Upper lobe of left lung (tissue), 6 donors: Measurements from ENCODE around the gene ARID5B. TPM values are rescaled to one million over a fixed set of nuclear protein-coding genes. Genes with fewer than 3 reads are reported as not detected.

Experiments
- ATAC-seq, 2 donors: fragments of 200-7000 bp; cut with Tn5 transposase; one replicate each; pipeline ENCODE4 v1.9.1; 2022; ENCODE audit warnings: mild to moderate bottlenecking in 2 of 2, moderate library complexity in 2 of 2; ENCODE audit not compliant: low FRiP score in 2 of 2
- DNase-seq, 2 donors: peaks; one replicate each; pipeline ENCODE4 v3.0.0-alpha.2; 2019 to 2020
- H3K27ac ChIP-seq, 4 donors: fragments of 200-600 bp; sonication (generic); one replicate each; pipeline ENCODE4 v1.5.1; 2016 to 2019
- H3K27me3 ChIP-seq, 4 donors: fragments of 200-600 bp; sonication (generic); one replicate each; pipeline ENCODE4 v1.5.1; 2017 to 2019
- H3K36me3 ChIP-seq, 4 donors: fragments of 200-600 bp; sonication (generic); one replicate each; pipeline ENCODE4 v1.5.1; 2016 to 2019
- H3K4me1 ChIP-seq, 4 donors: fragments of 200-600 bp; sonication (generic); one replicate each; pipeline ENCODE4 v1.5.1; 2018 to 2019
- H3K4me3 ChIP-seq, 4 donors: fragments of 200-600 bp; sonication (generic); one replicate each; pipeline ENCODE4 v1.5.1; 2017 to 2019; ENCODE audit warnings: mild to moderate bottlenecking in 2 of 4, moderate library complexity in 1 of 4
- H3K9me3 ChIP-seq, 4 donors: fragments of 200-600 bp; sonication (generic); one replicate each; pipeline ENCODE4 v1.5.1; 2018 to 2019
- EP300 ChIP-seq, 4 donors: sonication (generic); formaldehyde crosslinking; IDR thresholded peaks; one replicate each; pipeline ENCODE4 v1.5.1; 2017; ENCODE audit warnings: antibody characterized with exemption in 4 of 4, control low read depth in 2 of 4
- POLR2A ChIP-seq, 4 donors: fragments of 450-650 bp; IDR thresholded peaks; one replicate each; pipeline ENCODE4 v1.5.1; 2016 to 2017; ENCODE audit warnings: antibody characterized with exemption in 4 of 4, mild to moderate bottlenecking in 2 of 4
- POLR2AphosphoS5 ChIP-seq, 2 donors: sonication (generic); formaldehyde crosslinking; IDR thresholded peaks; one replicate each; pipeline ENCODE4 v1.5.1; 2017; ENCODE audit warnings: antibody characterized with exemption in 2 of 2
- WGBS, 2 donors: methylation state at CpG; one replicate each; pipeline ENCODE4 v1.1.5; 2017 to 2018; 5-methylcytosine and 5-hydroxymethylcytosine counted together
- total RNA-seq, 6 donors: library from RNA; depleted of rRNA in 4 of 6; stranded (reverse); fragments of >200 nt in 4 of 6; gene quantifications; one replicate each; pipeline versions ENCODE4 v1.1.0 to v1.2.1, GENCODE V29; 2016 to 2021
- TF ChIP-seq, protein P1 (sequence below), 6 experiments: fragments of 450-650 bp in 4 of 6; fragments of 200-600 bp in 2 of 6; sonication (generic) in 2 of 6; IDR thresholded peaks; one replicate each; pipeline ENCODE4 v1.5.1; 2016 to 2019; ENCODE audit warnings: antibody characterized with exemption in 6 of 6
- donor health status: DM: no; HTN: no; CAD: no; lungs with moderate emphysema.
- donor health status: DM: no; HTN: yes; CAD: no; lungs with severe emphysema.

ARID5B gene
- total RNA-seq, 6 donors from 2014 or later = 20.2 to 51.3 (median 28.4) TPM

DNA sequence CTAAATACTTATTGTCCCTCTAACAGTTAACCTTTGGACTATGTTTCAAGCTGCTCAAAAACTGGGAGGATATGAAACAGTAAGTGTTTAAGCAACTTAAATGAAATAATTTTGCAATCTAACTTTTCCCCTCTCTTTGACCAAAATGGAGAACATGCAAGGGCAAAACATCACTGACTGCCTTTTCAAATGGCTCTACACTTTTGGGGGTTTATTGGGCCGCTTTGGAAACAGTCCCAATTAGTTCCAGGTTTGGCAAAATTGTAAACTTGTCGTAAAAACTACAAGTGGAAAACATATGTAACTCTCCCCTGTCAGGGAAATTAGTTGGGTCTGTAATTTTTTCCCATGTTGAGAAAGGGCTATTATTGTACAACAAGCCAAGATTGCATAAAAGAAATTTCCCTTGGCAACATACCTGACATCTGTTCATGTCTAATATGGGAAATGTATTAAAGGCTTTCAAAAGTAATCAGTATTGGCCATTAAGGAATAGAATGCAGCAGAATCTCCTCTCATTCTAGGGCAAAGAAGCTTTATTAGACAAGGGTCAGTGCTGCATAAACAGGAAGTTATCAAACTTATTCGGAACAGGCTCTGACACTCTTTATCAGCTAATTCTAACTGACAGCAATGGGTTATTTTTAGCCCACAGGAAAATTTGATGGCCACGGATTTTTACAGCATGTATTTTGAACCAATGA, 157.9 kb downstream of the ARID5B start:
- 34 to 36% methylated on average over 4 of the region's 4 CpGs for WGBS, 2 donors
- DNase-seq = no peak
- TF ChIP-seq, protein P1, sequence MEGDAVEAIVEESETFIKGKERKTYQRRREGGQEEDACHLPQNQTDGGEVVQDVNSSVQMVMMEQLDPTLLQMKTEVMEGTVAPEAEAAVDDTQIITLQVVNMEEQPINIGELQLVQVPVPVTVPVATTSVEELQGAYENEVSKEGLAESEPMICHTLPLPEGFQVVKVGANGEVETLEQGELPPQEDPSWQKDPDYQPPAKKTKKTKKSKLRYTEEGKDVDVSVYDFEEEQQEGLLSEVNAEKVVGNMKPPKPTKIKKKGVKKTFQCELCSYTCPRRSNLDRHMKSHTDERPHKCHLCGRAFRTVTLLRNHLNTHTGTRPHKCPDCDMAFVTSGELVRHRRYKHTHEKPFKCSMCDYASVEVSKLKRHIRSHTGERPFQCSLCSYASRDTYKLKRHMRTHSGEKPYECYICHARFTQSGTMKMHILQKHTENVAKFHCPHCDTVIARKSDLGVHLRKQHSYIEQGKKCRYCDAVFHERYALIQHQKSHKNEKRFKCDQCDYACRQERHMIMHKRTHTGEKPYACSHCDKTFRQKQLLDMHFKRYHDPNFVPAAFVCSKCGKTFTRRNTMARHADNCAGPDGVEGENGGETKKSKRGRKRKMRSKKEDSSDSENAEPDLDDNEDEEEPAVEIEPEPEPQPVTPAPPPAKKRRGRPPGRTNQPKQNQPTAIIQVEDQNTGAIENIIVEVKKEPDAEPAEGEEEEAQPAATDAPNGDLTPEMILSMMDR (IDR thresholded peaks at IDR 0.05) = no peak
- TF ChIP-seq EP300 (IDR thresholded peaks at IDR 0.05) = peak in 1 of 4 donors; percentile 5
- ATAC-seq = no peak
- H3K4me3 ChIP-seq = no peak overlapping the region
- H3K27me3 ChIP-seq = no peaks in the 10 kb centered on the region
- H3K36me3 ChIP-seq = peaks cover 0 to 26% (median 6%) of the 10 kb centered on the region in 4 donors
- no peaks in the 10 kb centered on the region for H3K9me3 ChIP-seq
- H3K4me1 ChIP-seq = peaks cover 36 to 63% (median 41%) of the 10 kb centered on the region in 4 donors
- peak overlapping the region; percentile 47 to 71 (median 52) for H3K27ac ChIP-seq

DNA sequence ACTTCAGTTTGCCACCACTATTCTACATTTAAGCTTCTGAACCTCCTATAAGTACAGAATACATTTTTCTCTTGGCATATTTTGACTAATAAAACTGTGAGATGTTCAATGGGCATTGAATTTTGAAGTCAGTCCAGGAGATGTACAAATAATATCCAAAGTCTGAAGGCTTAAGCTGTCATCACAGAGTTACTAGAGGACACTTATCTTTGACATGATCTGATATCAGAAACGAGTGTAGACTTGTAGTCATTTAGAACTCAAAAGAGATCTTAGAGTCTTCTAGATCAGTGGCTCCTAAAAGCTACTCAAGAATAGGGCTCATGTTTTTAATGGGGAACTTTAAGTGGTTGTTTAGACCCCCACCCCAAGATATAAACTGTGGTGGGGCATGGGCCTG, 160.5 kb downstream of the ARID5B start:
- DNase-seq (no peak), ATAC-seq (no peak)
- H3K4me3 ChIP-seq = no peak overlapping the region
- H3K27me3 ChIP-seq = no peaks in the 10 kb centered on the region
- no peaks in the 10 kb centered on the region for H3K9me3 ChIP-seq
- peak overlapping the region in 1 of 4 donors; percentile 30 for H3K27ac ChIP-seq
- peaks cover 33 to 43% (median 33%) of the 10 kb centered on the region in 4 donors for H3K4me1 ChIP-seq
- 56 to 73% methylated on average over 1 of the region's 1 CpG for WGBS, 2 donors
- no peak for TF ChIP-seq POLR2AphosphoS5 (IDR thresholded peaks at IDR 0.05)
- H3K36me3 ChIP-seq = peaks cover 0 to 40% (median 6%) of the 10 kb centered on the region in 4 donors

DNA sequence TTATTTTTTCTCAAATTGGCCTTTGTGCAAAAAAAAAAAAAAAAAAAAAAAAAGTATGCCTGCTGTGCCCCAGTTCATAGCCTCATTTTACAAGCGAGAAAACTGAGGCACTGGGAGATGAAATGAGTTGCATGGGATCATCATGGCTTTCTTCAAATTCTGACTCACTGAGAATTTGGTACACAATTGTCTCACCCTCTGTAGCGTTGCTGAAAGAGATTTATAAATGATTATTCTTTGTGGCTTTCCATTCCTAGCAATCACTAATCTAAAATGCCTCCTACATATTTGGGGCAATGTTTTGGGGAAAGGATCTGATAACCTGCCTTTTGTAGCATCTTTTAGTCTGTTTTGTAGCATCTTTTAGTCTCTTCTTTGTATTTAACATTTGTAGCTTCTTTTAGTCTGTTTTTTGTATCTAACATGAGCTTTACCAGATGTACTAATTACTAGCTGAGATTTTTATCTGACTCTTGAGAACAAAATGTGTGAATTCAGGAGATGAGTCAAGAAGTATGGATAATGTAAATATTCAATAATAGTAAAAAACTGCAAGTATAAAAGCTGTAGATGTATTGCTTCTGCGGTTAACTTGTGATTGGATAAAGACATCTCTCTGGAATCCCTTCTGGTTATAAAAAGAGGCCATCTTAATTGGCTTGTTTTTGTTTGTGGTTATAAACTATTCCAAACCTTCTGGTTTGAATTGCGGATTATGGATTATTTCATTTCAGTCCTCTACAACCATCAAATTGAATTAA, 161.4 kb downstream of the ARID5B start:
- H3K27ac ChIP-seq = no peak overlapping the region
- DNase-seq (no peak), ATAC-seq (no peak)
- WGBS, 2 donors = 86 to 90% methylated on average over 4 of the region's 4 CpGs
- no peaks in the 10 kb centered on the region for H3K9me3 ChIP-seq
- peaks cover 29 to 44% (median 37%) of the 10 kb centered on the region in 4 donors for H3K4me1 ChIP-seq
- H3K4me3 ChIP-seq = no peak overlapping the region
- no peaks in the 10 kb centered on the region for H3K27me3 ChIP-seq
- peaks cover 0 to 41% (median 6%) of the 10 kb centered on the region in 4 donors for H3K36me3 ChIP-seq
- TF ChIP-seq POLR2AphosphoS5 (IDR thresholded peaks at IDR 0.05) (no peak), EP300 (IDR thresholded peaks at IDR 0.05) (no peak), POLR2A (IDR thresholded peaks at IDR 0.05) (no peak)
- TF ChIP-seq, protein P1 (IDR thresholded peaks at IDR 0.05) = no peak

GRCh38 chr10:62063795-62064472, 162.4 kb downstream of the ARID5B start:
- H3K4me1 ChIP-seq = peaks cover 23 to 43% (median 32%) of the 10 kb centered on the region in 4 donors

More at GRCh38 chr10:62063795-62064472, 162.4 kb downstream of the ARID5B start:
- TF ChIP-seq EP300 (IDR thresholded peaks at IDR 0.05) = peak in 2 of 4 donors; percentile 47 to 60
- TF ChIP-seq POLR2A (IDR thresholded peaks at IDR 0.05) = no peak
- TF ChIP-seq POLR2AphosphoS5 (IDR thresholded peaks at IDR 0.05) = peak; percentile 20 to 35
- TF ChIP-seq, protein P1 (IDR thresholded peaks at IDR 0.05) = no peak
- 68 to 76% methylated on average over 3 of the region's 3 CpGs for WGBS, 2 donors
- ATAC-seq (peak in 1 of 2 donors; percentile 80), DNase-seq (no peak)
- Histone ChIP-seq H3K27me3 (no peaks in the 10 kb centered on the region), H3K9me3 (no peaks in the 10 kb centered on the region), H3K4me3 (no peak overlapping the region), H3K36me3 (peaks cover 0 to 33% (median 6%) of the 10 kb centered on the region in 4 donors), H3K27ac (peak overlapping the region; percentile 30 to 65 (median 58))
